HL-60/S4 (cell line): ENCODE results near the gene NANOS1.
"Not testable (repeated sequence)": the region's sequence is repeated elsewhere in the genome, so short reads cannot be mapped to it uniquely, and the experiment has no call there.

Source experiments
- in situ Hi-C: fragments of 300-500 bp; cut with MboI; formaldehyde crosslinking; loops from 2 replicates; pipeline ENCODE4 v1.14.3; 2022; ENCODE audit warnings: low sequenced_read_pairs

NANOS1 gene

GRCh38 chr10:119006451-119007210 lies 22.9 kb upstream of the NANOS1 start:
- in situ Hi-C loops: no loop called here

GRCh38 chr10:119007211-119007574 lies 22.3 kb upstream of the NANOS1 start:
- in situ Hi-C loops: no loop called here

DNA sequence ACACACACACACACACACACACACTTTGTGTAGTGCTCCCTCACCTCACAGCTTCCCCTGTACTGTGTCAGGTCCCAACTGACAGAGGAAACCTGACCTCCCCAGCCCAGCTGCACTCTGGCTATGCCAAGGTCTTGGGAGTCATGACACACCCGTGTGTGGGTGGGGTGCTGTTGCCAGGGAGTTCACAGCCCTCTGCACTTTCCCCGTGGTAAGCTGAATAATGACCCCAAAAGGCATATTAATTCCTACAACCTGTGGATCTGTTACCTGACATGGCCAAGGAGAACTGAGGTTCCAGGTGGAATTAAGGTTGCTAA lies 8.9 kb upstream of the NANOS1 start:
- in situ Hi-C loops: no loop called here

- in situ Hi-C loops: no loop called here
Observed at GRCh38 chr10:119022846-119023552, 6.5 kb upstream of the NANOS1 start.

- in situ Hi-C loops: no loop called here
Observed at GRCh38 chr10:119023553-119023868, 6.0 kb upstream of the NANOS1 start.

- in situ Hi-C loops: no loop called here
Observed at GRCh38 chr10:119024882-119025281, 4.6 kb upstream of the NANOS1 start.

- in situ Hi-C loops: no loop called here
Observed at GRCh38 chr10:119025336-119025735, 4.2 kb upstream of the NANOS1 start.

- in situ Hi-C loops: no loop called here
Observed at GRCh38 chr10:119025776-119026175, 3.7 kb upstream of the NANOS1 start.

DNA sequence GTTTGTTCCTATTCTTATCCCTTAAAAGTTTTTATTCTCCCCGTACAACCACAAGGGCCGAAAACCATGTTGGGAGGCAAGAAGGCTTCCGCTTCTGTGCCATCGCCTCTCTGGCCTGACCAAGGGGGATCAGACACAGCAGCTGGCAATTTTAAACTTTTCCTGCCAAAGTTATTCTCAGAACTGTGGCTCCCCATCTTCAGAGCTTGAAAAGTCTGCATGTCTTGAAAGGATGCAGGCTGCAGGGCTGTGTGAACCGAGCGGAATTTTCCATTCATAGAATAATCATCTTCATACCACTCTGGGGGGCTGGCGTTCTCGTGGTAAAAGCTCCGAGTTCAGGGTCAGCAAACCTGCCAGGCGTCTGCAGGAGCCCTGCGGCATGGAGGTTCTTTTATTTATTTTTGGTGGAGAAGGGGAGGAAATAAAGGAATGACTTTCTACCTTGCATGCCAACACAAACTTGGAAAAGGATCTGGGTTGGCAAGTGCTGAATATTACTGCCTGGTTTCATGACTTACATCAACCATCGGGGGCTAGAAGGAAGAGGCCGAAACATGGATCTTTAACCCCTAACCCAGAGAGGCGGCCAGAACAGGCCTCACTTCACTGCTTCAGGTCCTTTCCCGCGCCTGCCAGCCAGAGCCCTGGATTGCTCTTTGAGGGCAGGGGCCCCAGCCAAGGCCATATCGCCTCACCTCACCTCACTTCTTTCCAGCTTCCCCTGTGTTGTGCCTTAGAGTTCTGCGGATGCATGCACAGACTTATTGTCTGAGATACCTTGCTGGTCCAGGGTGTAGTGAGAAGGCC lies 3.0 kb upstream of the NANOS1 start:
- in situ Hi-C loops: no loop called here

DNA sequence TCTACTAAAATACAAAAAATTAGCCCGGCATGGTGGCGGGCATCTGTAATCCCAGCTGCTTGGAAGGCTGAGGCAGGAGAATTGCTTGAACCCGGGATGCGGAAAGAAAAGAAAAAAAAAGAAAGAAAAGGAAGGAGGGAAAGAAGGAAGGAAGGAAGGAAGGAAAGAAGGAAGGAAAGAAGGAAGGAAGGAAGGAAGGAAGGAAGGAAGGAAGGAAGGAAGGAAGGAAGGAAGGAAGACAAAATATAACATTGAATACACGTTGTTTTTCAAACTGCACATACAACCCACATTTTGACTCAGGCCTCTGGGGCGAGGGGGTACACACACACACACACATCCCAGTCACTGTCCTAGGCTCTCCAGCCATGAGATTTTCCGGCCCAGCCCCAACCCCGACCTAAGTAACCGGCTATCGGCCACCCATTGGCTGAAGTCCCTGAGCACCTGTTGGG lies 1.0 kb upstream of the NANOS1 start:
- in situ Hi-C loops: not testable (repeated sequence)

- in situ Hi-C loops: no loop called here
Observed at GRCh38 chr10:119028900-119029612, 458 bp upstream of the NANOS1 start.

DNA sequence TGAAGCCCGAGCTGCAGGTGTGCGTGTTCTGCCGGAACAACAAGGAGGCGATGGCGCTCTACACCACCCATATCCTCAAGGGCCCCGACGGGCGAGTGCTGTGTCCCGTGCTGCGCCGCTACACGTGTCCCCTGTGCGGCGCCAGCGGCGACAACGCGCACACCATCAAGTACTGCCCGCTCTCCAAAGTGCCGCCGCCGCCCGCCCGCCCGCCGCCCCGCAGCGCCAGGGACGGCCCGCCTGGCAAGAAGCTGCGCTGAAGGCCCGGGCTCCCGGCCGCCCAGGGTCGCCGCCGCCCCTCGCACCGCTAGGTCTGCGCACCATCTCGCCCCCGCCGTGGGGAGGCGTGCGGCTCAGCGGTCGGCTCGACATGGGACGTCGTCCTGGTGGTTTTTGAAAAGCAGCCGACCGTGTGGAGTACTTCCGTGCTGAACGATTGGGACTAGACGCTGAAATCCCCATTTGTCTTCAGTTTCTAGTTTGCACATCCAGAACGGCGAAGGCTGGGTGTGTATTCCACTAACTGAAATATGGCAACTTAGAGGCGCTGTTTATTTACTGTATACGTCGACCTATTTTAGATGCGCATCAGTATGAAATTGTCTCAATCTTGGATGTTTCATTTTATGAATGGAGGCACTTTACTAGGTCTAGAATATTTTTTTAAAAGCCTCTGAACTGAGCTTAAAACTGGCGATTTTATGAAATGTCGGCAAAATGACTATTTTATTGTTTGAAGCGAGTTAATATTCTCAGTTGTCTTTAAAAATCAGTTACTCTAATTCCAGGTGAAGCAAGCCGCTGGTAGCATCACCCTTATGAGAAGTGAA lies 1.1 kb downstream of the NANOS1 start:
- in situ Hi-C loops: no loop called here

DNA sequence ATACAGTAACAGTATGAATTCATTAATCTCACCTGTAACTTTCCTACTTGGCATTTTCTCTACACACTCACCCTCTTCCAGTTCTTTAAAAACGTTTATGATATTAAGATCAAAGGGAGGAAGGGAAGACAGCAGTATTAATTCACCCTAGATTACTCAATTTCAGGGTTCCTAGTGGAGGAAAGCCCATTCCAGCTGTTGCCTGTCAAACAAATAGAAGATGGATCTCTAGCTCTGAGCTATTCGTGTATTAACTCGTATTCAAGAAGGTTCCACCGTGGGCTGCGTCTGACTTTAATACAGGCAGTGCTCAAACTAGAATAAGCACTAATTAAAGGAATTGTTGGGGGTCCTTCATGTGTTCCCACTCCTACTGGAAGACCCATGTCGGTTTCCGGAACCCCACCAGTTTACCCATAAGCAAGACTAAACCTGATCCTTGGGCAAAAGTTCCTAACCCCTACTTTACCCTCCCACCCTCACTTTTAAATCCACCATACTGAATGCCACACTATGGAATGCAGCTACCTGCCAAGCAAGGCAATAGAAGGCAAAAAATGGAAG lies 2.1 kb downstream of the NANOS1 start:
- in situ Hi-C loops: no loop called here

- in situ Hi-C loops: no loop called here
Observed at GRCh38 chr10:119039161-119039560, 9.6 kb downstream of the NANOS1 start.

DNA sequence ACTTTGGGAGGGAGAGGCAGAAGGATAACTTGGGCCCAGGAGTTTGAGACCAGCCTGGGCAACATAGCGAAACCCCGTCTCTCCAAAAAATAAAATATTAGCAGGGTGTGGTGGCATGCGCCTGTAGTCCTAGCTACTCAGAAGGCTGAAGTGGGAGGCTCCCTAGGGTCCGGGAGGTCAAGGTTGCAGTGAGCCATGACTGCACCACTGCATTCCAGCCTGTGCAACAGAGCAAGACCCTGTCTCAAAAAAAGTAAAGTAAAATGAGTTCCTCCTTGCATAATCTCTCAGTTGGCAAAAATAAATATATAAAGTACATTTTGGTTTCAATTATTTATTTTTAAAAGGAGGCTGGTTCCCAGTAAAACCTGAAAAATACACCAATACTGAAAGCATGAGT lies 11.8 kb downstream of the NANOS1 start:
- in situ Hi-C loops: no loop called here

- in situ Hi-C loops: no loop called here
Observed at GRCh38 chr10:119042169-119042568, 12.7 kb downstream of the NANOS1 start.

- in situ Hi-C loops: no loop called here
Observed at GRCh38 chr10:119045561-119045960, 16.0 kb downstream of the NANOS1 start.

DNA sequence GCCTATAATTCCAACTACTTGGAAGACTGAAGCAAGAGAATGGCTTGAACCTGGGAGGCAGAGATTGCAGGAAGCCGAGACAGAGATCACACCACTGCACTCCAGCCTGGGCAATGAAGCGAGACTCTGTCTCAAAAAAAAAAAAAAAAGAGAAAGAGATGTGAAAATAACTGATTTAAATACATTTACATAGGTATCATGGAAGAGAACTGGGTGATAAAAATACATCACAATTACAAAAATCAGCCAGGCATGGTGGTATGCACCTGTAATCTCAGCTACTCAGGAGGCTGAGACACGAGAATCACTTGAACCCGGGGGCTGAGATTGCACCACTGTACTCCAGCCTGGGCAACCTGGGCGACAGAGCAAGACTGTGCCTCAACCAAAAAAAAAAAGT lies 19.8 kb downstream of the NANOS1 start:
- in situ Hi-C loops: no loop called here

DNA sequence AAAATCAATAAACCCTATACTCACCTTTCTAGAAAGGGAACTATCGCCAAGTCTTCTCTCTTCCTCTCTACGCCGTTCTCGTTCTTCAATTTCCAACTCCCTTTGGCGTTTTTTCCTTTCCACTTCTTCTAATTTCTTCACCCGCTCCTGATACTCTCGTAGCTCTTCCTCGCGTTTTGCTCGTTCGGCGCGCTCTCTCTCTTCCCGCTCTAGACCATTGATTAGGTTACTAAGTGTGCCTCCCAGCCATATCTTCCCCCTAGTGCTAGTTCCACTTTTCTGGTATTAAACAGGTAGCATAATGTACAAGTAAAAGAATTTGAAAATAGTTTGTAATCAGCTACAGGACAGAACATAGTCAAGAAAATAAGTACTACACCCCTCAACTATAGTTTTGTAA lies 20.3 kb downstream of the NANOS1 start:
- in situ Hi-C loops: no loop called here

- in situ Hi-C loops: no loop called here
Observed at GRCh38 chr10:119051775-119052174, 22.3 kb downstream of the NANOS1 start.
